A673 (cell line): ENCODE results near the gene B3GNT3. TPM values are rescaled to one million over a fixed set of nuclear protein-coding genes. Genes with fewer than 3 reads are reported as not detected.

ENCODE experiments used
- BruUV-seq: library from RNA; stranded (reverse); fragments of 400-500 nt; replicated peaks from 2 replicates; lab custom pipeline; 2021; lab: Mats Ljungman, UMichigan
- CTCF ChIA-PET: fragments of 300-600 bp; sonication (Branson Sonifier 250); formaldehyde crosslinking; loops from one replicate; lab custom pipeline; 2022; ENCODE audit warnings: antibody characterized with exemption; lab: Charles Lee
- POLR2A ChIA-PET: fragments of 300-600 bp; sonication (Branson Sonifier 250); formaldehyde crosslinking; loops from one replicate; lab custom pipeline; 2022; ENCODE audit warnings: antibody characterized with exemption; ENCODE audit not compliant: low non-redundant PET; lab: Charles Lee
- DNase-seq: peaks from one replicate; pipeline ENCODE4 v3.0.0-alpha.2; 2015; ENCODE audit warnings: low spot score
- H3K27ac ChIP-seq: fragments of 200-600 bp; sonication (generic); 2 replicates; pipeline ENCODE4 v1.5.1; 2016; ENCODE audit warnings: mixed run types, low read depth, mild to moderate bottlenecking, mixed read lengths, antibody characterized with exemption, low read length; ENCODE audit not compliant: poor library complexity, severe bottlenecking
- H3K27me3 ChIP-seq: fragments of 200-600 bp; sonication (generic); replicated peaks from 2 replicates; pipeline ENCODE4 v1.6.1; 2017; ENCODE audit warnings: mixed run types, low read depth, mild to moderate bottlenecking, mixed read lengths, antibody characterized with exemption, low read length; ENCODE audit not compliant: insufficient read depth, poor library complexity
- H3K36me3 ChIP-seq: fragments of 200-600 bp; sonication (generic); 2 replicates; pipeline ENCODE4 v1.6.1; 2016; ENCODE audit warnings: mixed run types, mild to moderate bottlenecking, mixed read lengths, antibody characterized with exemption, low read length; ENCODE audit not compliant: insufficient read depth, poor library complexity, severe bottlenecking
- H3K4me1 ChIP-seq: fragments of 200-600 bp; sonication (generic); 2 replicates; pipeline ENCODE4 v1.6.1; 2017; ENCODE audit warnings: mixed run types, mild to moderate bottlenecking, mixed read lengths, antibody characterized with exemption, low read length; ENCODE audit not compliant: insufficient read depth, poor library complexity, severe bottlenecking
- H3K4me3 ChIP-seq: fragments of 200-600 bp; sonication (generic); 2 replicates; pipeline ENCODE4 v1.5.1; 2016; ENCODE audit warnings: low read depth, mixed run types, mild to moderate bottlenecking, mixed read lengths, low read length; ENCODE audit not compliant: poor library complexity, severe bottlenecking
- H3K9me3 ChIP-seq: fragments of 200-600 bp; sonication (generic); 2 replicates; pipeline ENCODE4 v1.6.1; 2016; ENCODE audit warnings: mixed run types, low read depth, mild to moderate bottlenecking, mixed read lengths, antibody characterized with exemption, low read length; ENCODE audit not compliant: poor library complexity, severe bottlenecking
- CTCF ChIP-seq: fragments of 300-800, 200-600 bp; sonication (generic); conservative IDR thresholded peaks from 2 replicates; pipeline ENCODE4 v1.5.1; 2017; ENCODE audit warnings: low read depth, mild to moderate bottlenecking, antibody characterized with exemption, low read length, moderate library complexity, mixed read lengths
- EZH2 ChIP-seq: fragments of 200-600 bp; sonication (generic); IDR thresholded peaks from 2 replicates; pipeline ENCODE4 v1.6.1; 2017; ENCODE audit warnings: borderline replicate concordance, low read depth, mild to moderate bottlenecking, mixed read lengths, antibody characterized with exemption, low read length; ENCODE audit not compliant: poor library complexity, severe bottlenecking
- intact Hi-C: fragments of 100-400 bp; cut with micrococcal nuclease; formaldehyde crosslinking; loops from one replicate; pipeline ENCODE4 v1.10.0; 2022; ENCODE audit not compliant: unreplicated experiment
- total RNA-seq: library from RNA; stranded (reverse); gene quantifications from 2 replicates; pipeline ENCODE4 v1.2.3, GENCODE V29; 2021

Gene B3GNT3
- total RNA-seq, 1 experiment from 2014 or later: not detected

- Histone ChIP-seq H3K27ac (no peak overlapping the region), H3K27me3 (no peaks in the 10 kb centered on the region), H3K4me3 (no peak overlapping the region), H3K9me3 (no peaks in the 10 kb centered on the region), H3K36me3 (no peaks in the 10 kb centered on the region), H3K4me1 (peaks cover 6% of the 10 kb centered on the region)
- TF ChIP-seq EZH2 (no peak), CTCF (no peak)
- no TSS peak for BruUV-seq
- ChIA-PET CTCF (no interaction called here), POLR2A (interaction anchor here (0.6 kb wide), 1 partner anchor 51 kb away, joined by 3 read pairs; no protein-coding TSS in a partner anchor)
- DNase-seq: no peak
- intact Hi-C loops: no loop called here
Measured at GRCh38 chr19:17848595-17849292, 53.8 kb downstream of the B3GNT3 start.

GRCh38 chr19:17854061-17854460 lies 59.1 kb downstream of the B3GNT3 start:
- Histone ChIP-seq H3K27me3 (no peaks in the 10 kb centered on the region), H3K4me3 (no peak overlapping the region), H3K36me3 (no peaks in the 10 kb centered on the region), H3K9me3 (no peaks in the 10 kb centered on the region), H3K27ac (no peak overlapping the region), H3K4me1 (no peaks in the 10 kb centered on the region)
- ChIA-PET POLR2A (interaction anchor here (0.7 kb wide), 1 partner anchor 56 kb away, joined by 18 read pairs; no protein-coding TSS in a partner anchor), CTCF (no interaction called here)
- BruUV-seq: no TSS peak
- intact Hi-C loops: loop anchor here (10.0 kb wide), 2 partner anchors 59 to 249 kb away; partner anchors contain the start of gene B3GNT3
- TF ChIP-seq EZH2 (no peak), CTCF (no peak)
- no peak for DNase-seq

GRCh38 chr19:17855280-17856152 lies 60.6 kb downstream of the B3GNT3 start:
- intact Hi-C loops: loop anchor here (5.0 to 10.0 kb wide), 4 partner anchors 61 to 413 kb away; partner anchors contain the start of gene B3GNT3
- Histone ChIP-seq H3K9me3 (no peaks in the 10 kb centered on the region), H3K4me1 (no peaks in the 10 kb centered on the region), H3K4me3 (no peak overlapping the region), H3K27ac (no peak overlapping the region), H3K27me3 (no peaks in the 10 kb centered on the region), H3K36me3 (peaks cover 3% of the 10 kb centered on the region)
- no TSS peak for BruUV-seq
- no peak for TF ChIP-seq EZH2
- TF ChIP-seq CTCF: peak; percentile 97
- DNase-seq: peak; percentile 80
- POLR2A ChIA-PET: interaction anchor here (0.6 to 0.7 kb wide), 2 partner anchors 10 to 65 kb away, joined by 3 to 12 read pairs; no protein-coding TSS in a partner anchor
- CTCF ChIA-PET: interaction anchor here (0.5 to 0.8 kb wide), 7 partner anchors 8 to 634 kb away, joined by 3 to 9 read pairs (median 5); partner anchors contain the start of gene JAK3
